WERI-Rb-1 (cell line): Measurements from ENCODE around the gene SLC35A4.

ENCODE experiments used
- DNase-seq: peaks from one replicate; pipeline ENCODE4 v3.0.0-alpha.2; 2020
- H3K27ac ChIP-seq: fragments of 250-450 bp; sonication (Bioruptor Pico); 2 replicates; pipeline ENCODE4 v1.5.1; 2020; ENCODE audit warnings: mild to moderate bottlenecking, moderate library complexity
- H3K27me3 ChIP-seq: fragments of 250-450 bp; sonication (Bioruptor Pico); 2 replicates; pipeline ENCODE4 v1.5.1; 2021; ENCODE audit warnings: mild to moderate bottlenecking, low read depth, moderate library complexity; ENCODE audit not compliant: insufficient read depth, severe bottlenecking
- H3K36me3 ChIP-seq: fragments of 250-450 bp; sonication (Bioruptor Pico); 2 replicates; pipeline ENCODE4 v1.5.1; 2020; ENCODE audit warnings: mild to moderate bottlenecking, moderate library complexity
- H3K4me3 ChIP-seq: 2 replicates; pipeline ENCODE4 v1.5.1; 2011; ENCODE audit warnings: low read depth, mild to moderate bottlenecking, control low read depth, low read length
- H3K9me3 ChIP-seq: fragments of 250-450 bp; sonication (Bioruptor Pico); 2 replicates; pipeline ENCODE4 v1.5.1; 2021; ENCODE audit warnings: mild to moderate bottlenecking, moderate library complexity; ENCODE audit not compliant: severe bottlenecking
- CTCF ChIP-seq: IDR thresholded peaks from 2 replicates; pipeline ENCODE4 v1.5.1; 2011; ENCODE audit warnings: low read depth, mild to moderate bottlenecking, control low read depth, inconsistent platforms, low read length

The SLC35A4 gene

GRCh38 chr5:140566665-140567064, 2.0 kb downstream of the SLC35A4 start:
- Histone ChIP-seq H3K27ac (no peak overlapping the region), H3K9me3 (no peaks in the 10 kb centered on the region), H3K27me3 (no peaks in the 10 kb centered on the region), H3K36me3 (peaks cover 29% of the 10 kb centered on the region), H3K4me3 (no peak overlapping the region)
- no peak for DNase-seq
- no peak for TF ChIP-seq CTCF

GRCh38 chr5:140567136-140567818, 2.6 kb downstream of the SLC35A4 start:
- H3K36me3 ChIP-seq, result peaks cover 29% of the 10 kb centered on the region
- no peak overlapping the region for H3K27ac ChIP-seq
- H3K4me3 ChIP-seq, result no peak overlapping the region
- H3K27me3 ChIP-seq, result no peaks in the 10 kb centered on the region
- no peak for TF ChIP-seq CTCF
- H3K9me3 ChIP-seq, result no peaks in the 10 kb centered on the region
- DNase-seq, result no peak

GRCh38 chr5:140567871-140568270, 3.2 kb downstream of the SLC35A4 start:
- no peak for DNase-seq
- Histone ChIP-seq H3K36me3 (peaks cover 25% of the 10 kb centered on the region), H3K27ac (no peak overlapping the region), H3K4me3 (no peak overlapping the region), H3K9me3 (no peaks in the 10 kb centered on the region), H3K27me3 (no peaks in the 10 kb centered on the region)
- TF ChIP-seq CTCF, result no peak

- no peak overlapping the region for H3K27ac ChIP-seq
These were observed 3.9 kb downstream of the SLC35A4 start for GRCh38 chr5:140568443-140569063.

GRCh38 chr5:140569197-140569596, 4.6 kb downstream of the SLC35A4 start:
- H3K4me3 ChIP-seq, result no peak overlapping the region
- no peaks in the 10 kb centered on the region for H3K27me3 ChIP-seq
- H3K36me3 ChIP-seq, result peaks cover 25% of the 10 kb centered on the region
- DNase-seq, result no peak
- TF ChIP-seq CTCF, result no peak
- H3K27ac ChIP-seq, result no peak overlapping the region
- H3K9me3 ChIP-seq, result no peaks in the 10 kb centered on the region

More at GRCh38 chr5:140568443-140569063, 3.9 kb downstream of the SLC35A4 start:
- H3K36me3 ChIP-seq, result peaks cover 25% of the 10 kb centered on the region
- H3K4me3 ChIP-seq, result no peak overlapping the region
- TF ChIP-seq CTCF, result no peak
- no peaks in the 10 kb centered on the region for H3K27me3 ChIP-seq
- H3K9me3 ChIP-seq, result no peaks in the 10 kb centered on the region
- no peak for DNase-seq
